SIG-M5 treated with dmso at 0.1 percent for 504 hours (cell line): ENCODE measurements around the gene MS4A4A.
"Not testable (repeated sequence)": the region's sequence is repeated elsewhere in the genome, so short reads cannot be mapped to it uniquely, and the experiment has no call there.

Experiments used
- DNase-seq: peaks from one replicate; lab custom pipeline; 2025; ENCODE audit not compliant: unreplicated experiment; lab: John Stamatoyannopoulos, UW

Gene MS4A4A

GRCh38 chr11:60280412-60280811 is at the start of gene MS4A4A:
Gene MS4A4A (plus strand): TSS chr11:60280666. CDS start chr11:60280676, 10 bp downstream.
- peak; percentile 90 for DNase-seq

- no peak for DNase-seq
Measured at GRCh38 chr11:60230681-60231080, 49.8 kb upstream of the MS4A4A start.

GRCh38 chr11:60235321-60235720 is 45.1 kb upstream of the MS4A4A start:
- DNase-seq: peak; percentile 70

- no peak for DNase-seq
Measured at GRCh38 chr11:60240662-60241061, 39.8 kb upstream of the MS4A4A start.

- DNase-seq: no peak
Measured at GRCh38 chr11:60241786-60242185, 38.7 kb upstream of the MS4A4A start.

GRCh38 chr11:60242740-60243239 is 37.7 kb upstream of the MS4A4A start, which contains the start of gene MS4A4E:
Gene MS4A4E (minus strand): TSS chr11:60243137. CDS start chr11:60230055, 13,082 bp downstream.
- DNase-seq: peak; percentile 29

- peak; percentile 14 for DNase-seq
Measured at GRCh38 chr11:60251485-60252212, 28.8 kb upstream of the MS4A4A start.

- DNase-seq: no peak
Measured at GRCh38 chr11:60252213-60253108, 28.0 kb upstream of the MS4A4A start.

GRCh38 chr11:60257956-60258722 is 22.3 kb upstream of the MS4A4A start:
- no peak for DNase-seq

GRCh38 chr11:60261014-60261413 is 19.5 kb upstream of the MS4A4A start:
- DNase-seq: no peak

- peak; percentile 44 for DNase-seq
Measured at GRCh38 chr11:60263402-60263801, 17.1 kb upstream of the MS4A4A start.

- DNase-seq: no peak
Measured at GRCh38 chr11:60264644-60265043, 15.8 kb upstream of the MS4A4A start.

- DNase-seq: peak; percentile 47
Measured at GRCh38 chr11:60265373-60266214, 14.9 kb upstream of the MS4A4A start.

- DNase-seq: peak; percentile 17
Measured at GRCh38 chr11:60274416-60274815, 6.0 kb upstream of the MS4A4A start.

GRCh38 chr11:60281485-60281884 is 1.0 kb downstream of the MS4A4A start:
- no peak for DNase-seq

- DNase-seq: no peak
Measured at GRCh38 chr11:60282286-60282685, 1.8 kb downstream of the MS4A4A start.

- DNase-seq: not testable (repeated sequence)
Measured at GRCh38 chr11:60285411-60286126, 5.1 kb downstream of the MS4A4A start.

GRCh38 chr11:60288531-60288930 is 8.1 kb downstream of the MS4A4A start:
- DNase-seq: no peak

- no peak for DNase-seq
Measured at GRCh38 chr11:60292145-60292544, 11.7 kb downstream of the MS4A4A start.
